Measurements from ENCODE around the gene TIMM8B.

Gene TIMM8B

GRCh38 chr11:112073941-112074811 is 12.4 kb downstream of the TIMM8B start, which contains the start of the genes NKAPD1 and PIH1D2:
Gene NKAPD1, plus strand, starts transcription at chr11:112074299. Its CDS starts 1,276 bp downstream, at chr11:112075575.
Gene PIH1D2, minus strand, starts transcription at chr11:112074017. Its CDS starts 843 bp downstream, at chr11:112073174.
- Histone ChIP-seq H3K27me3 (no peaks in the 10 kb centered on the region), H3K36me3 (peaks cover 24 to 31% (median 26%) of the 10 kb centered on the region in 3 donors), H3K4me3 (peak within 1 kb of the TSS; percentile 77 to 93), H3K9me3 (no peaks in the 10 kb centered on the region), H3K27ac (peak within 1 kb of the TSS; percentile 82 to 95), H3K4me1 (peaks cover 0 to 21% (median 14%) of the 10 kb centered on the region in 4 donors)
- DNase-seq: peak; percentile 84 to 91
- TF ChIP-seq CTCF (IDR thresholded peaks at IDR 0.05): peak; percentile 7 to 13
- intact Hi-C loops (cut with DNase I; ENCODE audit: low total_unique reads): loop anchor here (10.0 kb wide), 2 partner anchors 99 to 139 kb away; partner anchors contain the start of gene DIXDC1

- no peaks in the 10 kb centered on the region for H3K27me3 ChIP-seq
- TF ChIP-seq CTCF (IDR thresholded peaks at IDR 0.05): no peak
- no peak overlapping the region for H3K4me3 ChIP-seq
- H3K27ac ChIP-seq: no peak overlapping the region
- H3K9me3 ChIP-seq: no peaks in the 10 kb centered on the region
- H3K36me3 ChIP-seq: peaks cover 34 to 49% (median 37%) of the 10 kb centered on the region in 3 donors
- intact Hi-C loops (cut with DNase I; ENCODE audit: low total_unique reads): no loop called here
- DNase-seq: no peak
- H3K4me1 ChIP-seq: no peaks in the 10 kb centered on the region
Observed at GRCh38 chr11:112062923-112063322, 23.6 kb downstream of the TIMM8B start.

GRCh38 chr11:112058103-112058502 is 28.5 kb downstream of the TIMM8B start:
- no peaks in the 10 kb centered on the region for H3K9me3 ChIP-seq
- no peaks in the 10 kb centered on the region for H3K27me3 ChIP-seq
- intact Hi-C loops (cut with DNase I; ENCODE audit: low total_unique reads): no loop called here
- no peak overlapping the region for H3K27ac ChIP-seq
- H3K36me3 ChIP-seq: peaks cover 41 to 86% (median 63%) of the 10 kb centered on the region in 3 donors
- no peak overlapping the region for H3K4me3 ChIP-seq
- no peak for DNase-seq
- H3K4me1 ChIP-seq: no peaks in the 10 kb centered on the region
- no peak for TF ChIP-seq CTCF (IDR thresholded peaks at IDR 0.05)

- no peaks in the 10 kb centered on the region for H3K4me1 ChIP-seq
- H3K4me3 ChIP-seq: no peak overlapping the region
- no peaks in the 10 kb centered on the region for H3K27me3 ChIP-seq
- no peak for DNase-seq
- intact Hi-C loops (cut with DNase I; ENCODE audit: low total_unique reads): no loop called here
- TF ChIP-seq CTCF (IDR thresholded peaks at IDR 0.05): no peak
- H3K9me3 ChIP-seq: no peaks in the 10 kb centered on the region
- H3K27ac ChIP-seq: no peak overlapping the region
- H3K36me3 ChIP-seq: peaks cover 45 to 86% (median 61%) of the 10 kb centered on the region in 3 donors
Observed at GRCh38 chr11:112057170-112057569, 29.4 kb downstream of the TIMM8B start.

GRCh38 chr11:112051768-112052167 is 34.8 kb downstream of the TIMM8B start:
- Histone ChIP-seq H3K27ac (no peak overlapping the region), H3K36me3 (peaks cover 39 to 66% (median 54%) of the 10 kb centered on the region in 3 donors), H3K4me3 (no peak overlapping the region), H3K9me3 (no peaks in the 10 kb centered on the region), H3K4me1 (peaks cover 0 to 9% (median 0%) of the 10 kb centered on the region in 4 donors), H3K27me3 (no peaks in the 10 kb centered on the region)
- intact Hi-C loops (cut with DNase I; ENCODE audit: low total_unique reads): no loop called here
- TF ChIP-seq CTCF (IDR thresholded peaks at IDR 0.05): no peak
- no peak for DNase-seq
